Stimulated activated CD4-positive, alpha-beta T cell treated with anti-CD3 and anti-CD28 coated beads, TNF-alpha, amount 100 ng/mL, for 4 hours (primary cell): ENCODE data around the gene PRELID3B.
"Not testable (repeated sequence)": the region's sequence is repeated elsewhere in the genome, so short reads cannot be mapped to it uniquely, and the experiment has no call there.

ENCODE experiments used
- DNase-seq, 3 experiments: peaks; one replicate each; pipeline ENCODE4 v3.0.0-alpha.2; 2020; ENCODE audit warnings: low read depth in 3 of 3

The PRELID3B gene

DNA sequence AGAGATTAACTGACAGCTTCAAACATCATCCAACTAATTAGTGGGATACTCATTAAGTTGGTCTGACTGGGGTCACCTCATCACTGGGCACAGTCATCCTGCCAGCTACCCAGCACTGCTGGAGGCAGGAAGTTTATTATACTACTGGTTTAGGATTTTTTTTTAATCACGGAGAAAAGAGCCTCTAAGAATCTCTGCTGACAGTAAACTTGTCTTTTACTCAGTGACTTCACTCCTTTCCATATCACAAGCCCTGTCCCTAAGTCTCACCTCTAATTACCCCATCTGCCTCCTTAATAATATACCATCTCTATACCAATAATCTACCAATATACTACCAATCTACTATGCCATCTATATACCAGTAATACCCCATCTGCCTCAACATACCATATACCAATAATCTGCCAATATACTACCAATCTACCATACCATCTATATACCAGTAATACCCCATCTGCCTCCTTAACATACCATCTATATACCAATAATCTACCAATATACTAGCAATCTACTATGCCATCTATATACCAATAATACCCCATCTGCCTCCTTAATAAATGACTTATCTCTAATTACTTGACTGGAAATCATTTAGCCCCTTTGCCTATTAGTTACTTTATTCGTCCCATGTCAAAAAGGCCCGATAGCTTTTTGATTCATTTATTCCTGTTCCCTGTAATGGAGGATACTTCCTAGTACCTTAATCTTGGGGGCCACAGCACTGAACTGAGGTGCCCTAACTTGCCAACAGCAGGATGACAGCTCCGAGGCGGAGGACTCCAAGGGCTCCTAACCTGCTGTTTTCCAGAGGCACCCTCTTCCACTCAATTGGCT is 15.5 kb downstream of the PRELID3B start:
- no peak for DNase-seq

DNA sequence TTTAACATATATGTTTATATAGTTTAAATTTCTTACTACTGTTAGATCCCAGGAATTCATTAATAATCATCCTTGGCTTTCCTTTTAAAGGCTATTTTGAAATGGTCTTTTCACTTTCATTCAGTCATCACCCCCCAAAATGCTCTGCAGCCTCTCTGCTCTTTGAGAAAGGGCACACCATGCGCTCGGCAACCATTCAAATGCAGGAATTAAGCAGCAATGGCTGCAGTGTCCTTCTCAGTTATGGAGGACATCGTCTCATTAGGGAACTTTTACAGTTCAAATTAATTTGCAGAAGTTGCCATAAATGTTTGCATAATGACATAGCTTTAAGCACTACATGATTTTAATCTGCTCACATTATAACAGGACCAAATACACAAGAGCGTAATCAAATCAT is 17.1 kb downstream of the PRELID3B start:
- DNase-seq: no peak

GRCh38 chr20:59025086-59025485 is 17.5 kb downstream of the PRELID3B start:
- no peak for DNase-seq

DNA sequence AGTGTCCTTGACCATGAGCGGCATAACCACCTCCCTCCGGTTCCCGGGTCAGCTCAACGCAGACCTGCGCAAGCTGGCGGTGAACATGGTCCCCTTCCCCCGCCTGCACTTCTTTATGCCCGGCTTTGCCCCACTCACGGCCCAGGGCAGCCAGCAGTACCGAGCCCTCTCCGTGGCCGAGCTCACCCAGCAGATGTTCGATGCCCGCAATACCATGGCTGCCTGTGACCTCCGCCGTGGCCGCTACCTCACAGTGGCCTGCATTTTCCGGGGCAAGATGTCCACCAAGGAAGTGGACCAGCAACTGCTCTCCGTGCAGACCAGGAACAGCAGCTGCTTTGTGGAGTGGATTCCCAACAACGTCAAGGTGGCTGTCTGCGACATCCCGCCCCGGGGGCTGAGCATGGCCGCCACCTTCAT is 18.5 kb downstream of the PRELID3B start:
- DNase-seq: no peak

DNA sequence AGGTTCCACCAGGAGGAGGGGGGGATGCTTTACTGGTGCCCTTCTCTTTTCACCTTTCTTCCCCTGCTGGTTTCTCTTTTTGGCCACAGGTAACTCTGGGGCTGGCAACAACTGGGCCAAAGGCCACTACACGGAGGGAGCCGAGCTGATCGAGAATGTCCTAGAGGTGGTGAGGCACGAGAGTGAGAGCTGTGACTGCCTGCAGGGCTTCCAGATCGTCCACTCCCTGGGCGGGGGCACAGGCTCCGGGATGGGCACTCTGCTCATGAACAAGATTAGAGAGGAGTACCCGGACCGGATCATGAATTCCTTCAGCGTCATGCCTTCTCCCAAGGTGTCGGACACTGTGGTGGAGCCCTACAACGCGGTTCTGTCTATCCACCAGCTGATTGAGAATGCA is 19.0 kb downstream of the PRELID3B start:
- DNase-seq: no peak

DNA sequence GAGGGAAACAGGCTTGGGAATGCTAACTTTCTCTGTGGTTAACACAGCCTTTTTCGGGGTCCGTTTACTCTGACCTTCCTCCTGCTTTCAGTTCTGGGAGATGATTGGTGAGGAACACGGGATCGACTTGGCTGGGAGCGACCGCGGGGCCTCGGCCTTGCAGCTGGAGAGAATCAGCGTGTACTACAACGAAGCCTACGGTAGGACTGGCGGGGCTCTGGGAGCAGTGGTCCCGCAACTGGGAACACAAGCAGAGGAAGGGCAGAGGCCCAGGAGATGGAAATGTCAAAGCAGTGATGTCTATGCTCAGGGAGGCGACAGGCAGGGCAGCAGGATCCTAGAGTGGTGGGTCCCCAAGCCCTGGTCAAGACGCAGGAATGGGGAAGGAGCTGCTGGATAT is 19.8 kb downstream of the PRELID3B start:
- no peak for DNase-seq

GRCh38 chr20:59020938-59021551 is 21.5 kb downstream of the PRELID3B start:
- DNase-seq: no peak

GRCh38 chr20:59019217-59019616 is 23.4 kb downstream of the PRELID3B start, which contains the start of gene TUBB1:
TUBB1 (plus strand) TSS chr20:59019429; CDS start chr20:59019523, 94 bp downstream.
- DNase-seq: no peak

GRCh38 chr20:59018817-59019216 is 23.8 kb downstream of the PRELID3B start:
- no peak for DNase-seq

GRCh38 chr20:59017493-59018231 is 24.9 kb downstream of the PRELID3B start:
- no peak for DNase-seq

DNA sequence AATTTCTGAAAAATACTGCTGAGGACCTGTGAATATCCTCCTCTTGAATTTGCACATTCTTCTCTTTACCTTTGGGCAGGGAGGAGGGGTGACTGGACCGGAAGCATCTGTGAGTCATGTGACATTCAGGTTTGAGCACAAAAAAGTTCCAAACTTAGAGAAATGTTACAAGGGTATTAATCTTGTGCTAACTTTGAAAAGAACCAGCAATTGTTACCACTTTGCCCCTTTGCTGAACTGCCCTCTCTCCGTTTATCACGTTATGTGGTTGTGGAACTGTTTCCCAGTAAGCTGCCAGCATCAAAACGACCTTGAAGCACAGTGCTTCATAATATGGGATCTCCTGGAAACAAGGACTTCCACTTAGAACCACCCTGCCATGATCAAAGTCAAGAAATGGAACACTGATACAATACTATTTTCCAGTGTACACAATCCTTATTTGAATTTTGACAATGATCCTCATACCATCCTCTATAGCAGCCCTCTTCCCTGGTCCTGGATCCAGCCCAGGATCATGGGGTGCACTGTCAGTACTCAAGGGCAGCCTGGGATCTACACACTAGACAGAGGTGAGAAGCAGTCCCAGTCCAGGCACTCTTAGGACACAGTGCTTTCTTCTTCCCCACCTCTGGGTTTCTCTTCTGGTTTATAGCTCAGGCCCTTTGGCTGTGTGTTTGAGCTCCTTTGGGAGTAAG is 25.6 kb downstream of the PRELID3B start:
- no peak for DNase-seq

GRCh38 chr20:59015812-59016711 is 26.5 kb downstream of the PRELID3B start:
- DNase-seq: no peak

DNA sequence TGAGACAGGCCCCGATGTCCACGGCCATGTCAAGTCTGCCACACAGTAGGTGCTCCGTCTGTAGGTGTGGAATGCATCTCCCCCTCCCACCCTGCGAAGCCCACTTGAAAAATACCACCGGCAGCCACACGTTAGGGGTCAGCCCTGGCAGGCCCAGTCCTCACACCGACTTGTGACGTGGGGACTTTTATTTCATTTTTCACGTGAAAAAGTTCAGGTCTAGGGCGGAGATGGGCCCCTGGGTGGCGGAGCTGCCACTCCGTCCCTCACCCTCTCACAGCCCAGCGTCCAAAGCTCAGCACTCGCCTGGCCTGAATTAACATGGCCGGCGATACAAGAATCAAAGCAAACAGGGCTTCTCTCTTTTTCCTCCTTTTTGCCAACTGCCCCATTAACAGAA is 27.2 kb downstream of the PRELID3B start:
- no peak for DNase-seq

DNA sequence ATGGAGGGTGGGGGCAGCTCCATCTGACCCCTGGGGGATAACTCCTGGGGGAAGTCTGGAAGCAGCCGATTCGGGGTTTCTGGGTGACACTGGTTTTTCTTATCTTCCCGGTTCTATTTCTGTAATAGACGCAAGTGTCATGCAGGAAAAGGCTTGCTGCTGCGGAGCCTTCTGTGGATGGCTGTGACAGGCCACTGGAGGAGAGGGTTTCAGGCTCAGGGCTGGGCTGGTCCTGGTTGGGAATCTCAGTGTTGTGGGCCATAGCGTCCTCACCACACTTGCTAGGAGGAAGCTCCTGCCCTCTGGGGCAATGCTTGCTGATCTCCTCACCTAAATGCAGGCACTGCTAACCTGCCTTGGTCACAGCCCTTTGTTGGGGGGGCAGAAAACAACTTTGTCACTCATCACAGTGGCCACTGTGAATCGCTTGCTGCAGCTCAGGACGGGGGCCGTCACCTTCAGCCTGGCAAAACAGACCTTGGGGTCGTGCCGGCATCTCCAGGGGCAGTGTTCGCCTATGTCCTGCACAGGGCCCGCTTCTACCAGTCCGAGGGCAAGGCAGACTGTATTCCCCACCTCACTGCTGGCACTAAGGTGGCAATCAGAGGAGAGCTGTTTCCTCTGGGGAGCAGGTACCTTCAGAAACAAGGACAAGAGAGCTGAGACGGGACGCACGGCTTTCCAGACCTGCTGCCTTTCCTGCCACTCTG is 27.8 kb downstream of the PRELID3B start:
- DNase-seq: no peak

- DNase-seq: no peak
Observed at GRCh38 chr20:59013959-59014608, 28.5 kb downstream of the PRELID3B start.

DNA sequence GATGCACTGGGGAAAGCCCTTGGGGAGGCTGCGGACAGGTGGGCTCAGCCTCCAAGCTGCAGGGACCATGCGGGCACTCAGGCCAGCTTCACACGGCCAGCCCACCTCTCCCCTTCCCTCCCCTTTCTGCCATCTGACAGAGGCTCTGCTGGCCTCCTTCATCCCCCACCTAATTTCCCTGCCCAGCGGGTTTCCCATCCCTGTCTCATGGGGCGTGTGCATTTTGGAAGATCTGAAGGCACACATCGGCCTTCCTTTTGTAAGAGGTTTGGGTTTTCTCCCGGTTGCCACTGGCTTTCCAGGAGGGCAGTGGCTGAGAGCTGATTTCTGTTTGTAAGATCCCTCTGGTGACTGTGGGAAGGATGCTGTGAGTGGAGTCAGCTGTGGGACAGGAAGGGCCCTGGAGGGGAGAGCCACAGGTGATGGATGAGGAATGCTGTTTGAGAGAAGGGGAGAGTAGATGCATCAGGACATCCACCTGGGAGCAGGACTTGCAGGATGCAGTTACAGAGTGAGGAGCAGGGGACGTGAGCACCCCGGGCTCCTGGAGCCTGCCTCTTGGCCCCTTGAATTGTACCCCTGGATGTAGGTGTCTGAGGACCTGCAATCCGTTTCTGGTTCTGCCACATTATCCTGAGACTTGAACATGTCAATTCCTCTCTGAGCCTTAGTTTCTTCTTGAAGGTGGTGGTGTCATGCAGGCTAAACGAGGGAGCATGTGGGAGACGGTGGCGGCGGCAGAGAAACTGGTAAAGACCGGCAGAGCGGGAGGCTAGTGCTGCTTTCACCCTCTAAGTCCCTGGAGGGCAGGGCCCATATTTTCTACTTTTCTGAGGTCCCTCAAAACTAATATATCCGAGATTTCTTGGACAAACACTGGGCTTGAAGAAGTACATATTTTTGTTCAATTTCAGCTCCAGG is 29.3 kb downstream of the PRELID3B start:
- no peak for DNase-seq

DNA sequence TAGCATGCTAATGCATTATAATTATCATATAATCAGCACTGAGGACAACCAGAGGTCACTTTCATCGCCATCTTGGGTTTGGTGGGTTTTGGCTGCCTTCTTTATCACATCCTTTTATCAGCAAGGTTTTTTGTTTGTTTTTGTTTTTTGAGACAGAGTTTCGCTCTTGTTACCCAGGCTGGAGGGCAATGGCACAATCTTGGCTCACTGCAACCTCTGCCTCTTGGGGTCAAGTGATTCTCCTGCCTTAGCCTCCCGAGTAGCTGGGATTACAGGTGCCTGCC is 30.8 kb downstream of the PRELID3B start:
- DNase-seq: not testable (repeated sequence)

DNA sequence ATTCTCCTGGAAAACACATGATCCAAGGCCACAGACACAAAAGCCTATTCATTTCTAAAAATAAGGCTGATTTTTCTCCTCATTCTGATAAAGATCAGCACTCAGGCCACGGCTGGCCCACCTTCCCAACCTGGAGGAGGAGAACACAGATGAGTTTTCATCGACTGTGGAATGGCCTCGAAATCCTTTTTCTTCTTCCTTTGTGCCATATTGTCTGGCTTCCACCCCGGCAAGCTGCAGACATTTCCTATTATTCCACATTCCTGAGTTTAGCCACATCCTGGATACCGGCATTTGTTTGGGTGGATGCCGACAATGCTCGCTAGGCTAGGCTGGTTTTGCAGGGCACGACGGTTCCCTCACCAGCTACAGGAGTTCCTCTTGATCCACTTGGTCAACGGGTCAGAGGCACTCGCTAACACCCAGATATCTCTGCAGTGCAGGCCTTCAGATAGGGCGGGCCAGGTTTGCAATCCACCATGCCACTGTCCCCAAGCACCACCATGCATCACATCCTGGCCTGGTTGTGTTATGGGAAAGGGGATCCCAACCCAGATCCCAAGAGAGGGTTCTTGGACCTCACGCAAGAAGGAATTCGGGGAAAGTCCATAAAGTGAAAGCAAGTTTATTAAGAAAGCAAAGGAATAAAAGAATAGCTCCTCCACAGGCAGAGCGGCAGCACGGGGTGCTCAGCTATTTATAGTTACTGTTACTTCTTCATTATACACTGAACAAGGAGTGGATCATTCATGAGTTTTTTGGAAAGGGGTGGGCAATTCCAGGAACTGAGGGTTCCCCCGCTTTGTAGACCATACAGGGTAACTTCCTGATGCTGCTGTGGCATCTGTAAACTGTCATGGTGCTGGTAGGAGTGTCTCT is 31.4 kb downstream of the PRELID3B start:
- DNase-seq: no peak
